GM12878 (cell line): ENCODE results near the gene CDK2. TPM values are rescaled to one million over a fixed set of nuclear protein-coding genes. Genes with fewer than 3 reads are reported as not detected.

Experiments
- ATAC-seq: fragments of 200-7000 bp; cut with Tn5 transposase; 3 replicates; pipeline ENCODE4 v1.9.1; 2020; ENCODE audit warnings: mild to moderate bottlenecking, moderate library complexity
- BruUV-seq: library from RNA; stranded (reverse); fragments of 400-500 nt; replicated peaks from 2 replicates; lab custom pipeline; 2021; lab: Mats Ljungman, UMichigan
- CTCF ChIA-PET: fragments of 300-600 bp; sonication (Branson Sonifier 250); formaldehyde crosslinking; extraction: SDS; loops from one replicate; lab custom pipeline; 2021; ENCODE audit warnings: inconsistent platforms; lab: Yijun Ruan, JAX
- POLR2A ChIA-PET: fragments of 350-600 bp; formaldehyde crosslinking; extraction: SDS; loops from one replicate; lab custom pipeline; 2021; ENCODE audit warnings: inconsistent platforms; lab: Charles Lee
- RAD21 ChIA-PET: fragments of 300-600 bp; sonication (Branson Sonifier 250); formaldehyde crosslinking; loops from one replicate; lab custom pipeline; 2023; ENCODE audit warnings: antibody characterized with exemption; ENCODE audit not compliant: unreplicated experiment; lab: Charles Lee
- SMC1A ChIA-PET: fragments of 300-600 bp; sonication (Branson Sonifier 250); formaldehyde crosslinking; loops from one replicate; lab custom pipeline; 2023; ENCODE audit not compliant: unreplicated experiment, uncharacterized antibody; lab: Charles Lee
- DNase-seq: peaks from one replicate; pipeline ENCODE4 v3.0.0-alpha.2; 2011; ENCODE audit warnings: low read depth, low spot score
- FAIRE-seq: peaks from 3 replicates; lab custom pipeline; 2011; peaks lifted over from hg19 to GRCh38; lab: Jason Lieb, UNC
- H2AFZ ChIP-seq: 2 replicates; pipeline ENCODE4 v1.6.0; 2011; ENCODE audit warnings: low read depth, low read length, control low read depth; ENCODE audit not compliant: control insufficient read depth
- H3K27ac ChIP-seq: 2 replicates; pipeline ENCODE4 v1.5.1; 2011; ENCODE audit warnings: control low read depth; ENCODE audit not compliant: control insufficient read depth, insufficient read depth
- H3K27me3 ChIP-seq, 2 experiments: replicated peaks in 1 of 2; 2 replicates each; pipeline versions ENCODE4 v1.6.0 to v1.6.1; 2011; ENCODE audit warnings: low read length in 1 of 2; ENCODE audit not compliant: control insufficient read depth in 2 of 2, insufficient read depth in 2 of 2
- H3K36me3 ChIP-seq, 2 experiments: 2 replicates each; pipeline ENCODE4 v1.5.1; 2011; ENCODE audit warnings: low read length in 1 of 2; ENCODE audit not compliant: control insufficient read depth in 2 of 2, insufficient read depth in 2 of 2
- H3K4me1 ChIP-seq: 2 replicates; pipeline ENCODE4 v1.6.1; 2011; ENCODE audit warnings: mild to moderate bottlenecking, low read length, moderate library complexity, mixed read lengths; ENCODE audit not compliant: control insufficient read depth, insufficient read depth
- H3K4me2 ChIP-seq: 2 replicates; pipeline ENCODE4 v1.6.0; 2011; ENCODE audit warnings: control low read depth; ENCODE audit not compliant: control insufficient read depth, insufficient read depth
- H3K4me3 ChIP-seq: fragments of 200-600 bp; sonication (generic); 2 replicates; pipeline ENCODE4 v1.5.1; 2016
- H3K79me2 ChIP-seq: 2 replicates; pipeline ENCODE4 v1.6.0; 2011; ENCODE audit warnings: low read length; ENCODE audit not compliant: control insufficient read depth, insufficient read depth
- H3K9ac ChIP-seq: 2 replicates; pipeline ENCODE4 v1.8.0; 2011; ENCODE audit warnings: low read length, control low read depth, mixed read lengths; ENCODE audit not compliant: control insufficient read depth, insufficient read depth
- H3K9me3 ChIP-seq: replicated peaks from 3 replicates; pipeline ENCODE4 v1.5.1; 2011; ENCODE audit warnings: mild to moderate bottlenecking, low read length; ENCODE audit not compliant: control insufficient read depth, insufficient read depth
- H4K20me1 ChIP-seq: 2 replicates; pipeline ENCODE4 v1.6.0; 2011; ENCODE audit not compliant: control insufficient read depth, insufficient read depth
- BACH1 ChIP-seq: fragments of 450-650 bp; IDR thresholded peaks from 2 replicates; pipeline ENCODE4 v1.6.1; 2017; ENCODE audit warnings: mild to moderate bottlenecking, borderline replicate concordance
- EP300 ChIP-seq, 2 experiments: fragments of 150-350 bp in 1 of 2; IDR thresholded peaks; 2 replicates each; pipeline ENCODE4 v1.6.1; 2011 to 2012; ENCODE audit warnings: low read depth in 2 of 2, low read length in 2 of 2, borderline replicate concordance in 1 of 2, improper control_type of control experiment in 1 of 2, inconsistent platforms in 1 of 2; ENCODE audit not compliant: control insufficient read depth in 1 of 2
- ETV6 ChIP-seq, 2 experiments: fragments of 450-650 bp in 1 of 2; IDR thresholded peaks in 1 of 2; conservative IDR thresholded peaks in 1 of 2; 2 replicates each; pipeline ENCODE4 v1.6.1; 2014; ENCODE audit warnings: antibody characterized with exemption in 1 of 2, borderline replicate concordance in 1 of 2, low read depth in 1 of 2, mild to moderate bottlenecking in 1 of 2, moderate library complexity in 1 of 2
- FOXK2 ChIP-seq: fragments of 450-650 bp; IDR thresholded peaks from 2 replicates; pipeline ENCODE4 v1.6.1; 2017; ENCODE audit warnings: mild to moderate bottlenecking, moderate library complexity
- HCFC1 ChIP-seq: fragments of 150-350 bp; IDR thresholded peaks from 2 replicates; pipeline ENCODE4 v1.6.1; 2014; ENCODE audit warnings: low read length
- IRF4 ChIP-seq: IDR thresholded peaks from 2 replicates; pipeline ENCODE4 v1.6.1; 2011; ENCODE audit warnings: low read depth, low read length
- STAT3 ChIP-seq: IDR thresholded peaks from 2 replicates; pipeline ENCODE4 v1.6.1; 2011; ENCODE audit warnings: low read depth, low read length, improper control_type of control experiment
- YY1 ChIP-seq: IDR thresholded peaks from 2 replicates; pipeline ENCODE4 v1.6.1; 2011; ENCODE audit warnings: low read depth, mild to moderate bottlenecking, low read length
- ZNF217 ChIP-seq: fragments of 450-650 bp; IDR thresholded peaks from 2 replicates; pipeline ENCODE4 v1.6.1; 2017; ENCODE audit warnings: antibody characterized with exemption, mild to moderate bottlenecking
- WGBS: methylation state at CpG from one replicate; pipeline ENCODE4 v1.1.6; 2016; ENCODE audit warnings: low lambda C conversion rate; ENCODE audit not compliant: insufficient replicate concordance, insufficient coverage; ENCODE audit errors: missing lambda C conversion rate; 5-methylcytosine and 5-hydroxymethylcytosine counted together
- in situ Hi-C: fragments of 300-500 bp; cut with MboI; formaldehyde crosslinking; loops from 9 replicates; pipeline ENCODE4 v1.14.3; 2018; ENCODE audit warnings: mixed read lengths
- intact Hi-C: fragments of 100-400 bp; cut with micrococcal nuclease; formaldehyde crosslinking; loops from one replicate; pipeline ENCODE4 v1.14.2; 2022; ENCODE audit not compliant: unreplicated experiment
- polyA plus RNA-seq, 11 experiments: library from polyadenylated mRNA; depleted of rRNA in 4 of 11; unstranded in 6 of 11; stranded (reverse) in 5 of 11; fragments of >200 nt; fragmentation: Nextera tagmentation in 4 of 11; fragmentation: Illumina TruSeq in 1 of 11; extraction: Ambion mirVana in 4 of 11; extraction: Trizol in 1 of 11; gene quantifications; 1 replicate in 1 of 11; 2 replicates in 10 of 11; pipeline versions ENCODE4 v1.2.1 to v1.2.3, GENCODE V29; 2011 to 2016; ENCODE audit warnings: inconsistent platforms in 2 of 11, missing spikeins in 2 of 11, low read depth in 1 of 11
- total RNA-seq, 4 experiments: library from RNA; depleted of rRNA in 3 of 4; stranded (reverse); fragments of >200 nt in 3 of 4; fragmentation: Illumina TruSeq in 1 of 4; extraction: Trizol in 1 of 4; gene quantifications; 2 replicates each; pipeline versions ENCODE4 v1.2.1 to v1.2.3, GENCODE V29; 2013 to 2021
- TF ChIP-seq, protein P1 (sequence below): fragments of 450-650 bp; formaldehyde crosslinking; IDR thresholded peaks from 2 replicates; pipeline ENCODE4 v1.4.0; 2022; ENCODE audit warnings: mild to moderate bottlenecking, moderate library complexity
- TF ChIP-seq, protein P2 (sequence below): fragments of 450-650 bp; IDR thresholded peaks from 2 replicates; pipeline ENCODE4 v1.6.1; 2018; ENCODE audit warnings: borderline replicate concordance, mild to moderate bottlenecking; ENCODE audit not compliant: partially characterized antibody

CDK2 gene
- total and polyA plus RNA-seq, 10 of the 15 experiments (the other 5 are each of a cell fraction or from before 2014, with no cell fraction given): 13.1 to 138 (median 82.2) TPM

DNA sequence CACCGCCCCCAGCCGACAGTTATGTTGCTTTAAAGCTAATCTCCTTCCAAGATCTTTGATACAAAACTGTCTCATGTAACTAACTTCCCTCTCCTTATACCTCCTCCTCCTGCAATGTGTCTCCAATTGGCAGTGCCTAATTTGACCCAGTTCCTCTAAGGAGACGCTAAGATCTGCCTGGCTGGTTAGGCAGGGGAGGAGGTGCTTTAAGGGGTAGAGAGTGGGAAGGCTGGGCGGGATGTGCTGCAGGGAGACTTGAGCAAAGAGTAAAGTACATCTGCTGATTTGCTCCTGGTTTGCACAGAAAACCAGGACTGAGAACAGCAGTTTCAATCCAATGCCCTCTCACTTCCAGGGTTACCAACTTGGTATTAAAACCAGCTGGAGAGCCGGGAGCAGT is 46.9 kb downstream of the CDK2 start:
- H3K4me2 ChIP-seq: no peak overlapping the region
- TF ChIP-seq EP300 (IDR thresholded peaks at IDR 0.05; ENCODE audit: borderline replicate concordance in 1 of 2, control insufficient read depth in 1 of 2, low read depth in 2 of 2, low read length in 2 of 2): no peak
- BruUV-seq: no TSS peak
- H3K79me2 ChIP-seq: no peaks in the 10 kb centered on the region
- CTCF ChIA-PET: interaction anchor here (0.7 to 1.9 kb wide), 2 partner anchors 18 to 73 kb away, joined by 3 to 7 read pairs; no protein-coding TSS in a partner anchor
- H4K20me1 ChIP-seq: no peaks in the 10 kb centered on the region
- H2AFZ ChIP-seq: no peak overlapping the region
- H3K4me3 ChIP-seq: no peak overlapping the region
- no peaks in the 10 kb centered on the region for H3K27me3 ChIP-seq
- FAIRE-seq (no peak), ATAC-seq (no peak), DNase-seq (no peak)
- H3K9ac ChIP-seq: no peak overlapping the region
- in situ Hi-C loops (no loop called here), intact Hi-C loops (no loop called here)
- SMC1A ChIA-PET: interaction anchor here (0.7 kb wide), 1 partner anchor 275 kb away, joined by 3 read pairs; no protein-coding TSS in a partner anchor
- 95% methylated on average over 5 of the region's 5 CpGs for WGBS
- no peaks in the 10 kb centered on the region for H3K36me3 ChIP-seq
- H3K4me1 ChIP-seq: no peaks in the 10 kb centered on the region
- RAD21 ChIA-PET: interaction anchor here (0.8 to 1.7 kb wide), 2 partner anchors 16 to 275 kb away, joined by 3 to 6 read pairs; no protein-coding TSS in a partner anchor
- POLR2A ChIA-PET: interaction anchor here (0.6 kb wide), 1 partner anchor 9 kb away, joined by 8 read pairs; no protein-coding TSS in a partner anchor
- H3K27ac ChIP-seq: no peak overlapping the region
- H3K9me3 ChIP-seq: no peaks in the 10 kb centered on the region

DNA sequence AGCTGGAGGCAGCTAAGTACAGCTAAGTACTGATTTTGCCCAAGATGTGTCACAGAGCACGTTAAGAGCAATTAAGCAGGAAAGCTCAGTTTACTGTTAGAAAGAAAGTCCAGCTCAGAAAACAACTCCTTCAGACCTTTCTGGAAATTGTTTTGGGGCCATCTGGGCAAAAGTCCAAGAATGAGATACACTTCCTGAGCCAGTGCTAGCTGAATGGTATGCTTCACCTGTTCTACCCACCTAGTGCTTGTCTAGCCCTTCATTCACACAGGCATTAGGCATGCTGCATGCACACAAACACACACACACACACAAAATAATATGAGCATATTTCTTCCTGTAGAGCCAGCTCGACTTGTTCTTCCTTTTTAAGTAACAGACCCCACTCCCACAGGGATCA is 47.6 kb downstream of the CDK2 start:
- SMC1A ChIA-PET: interaction anchor here (0.5 to 0.7 kb wide), 2 partner anchors 16 to 276 kb away, joined by 3 read pairs; no protein-coding TSS in a partner anchor
- H3K4me2 ChIP-seq: no peak overlapping the region
- no peaks in the 10 kb centered on the region for H3K79me2 ChIP-seq
- no peak for FAIRE-seq
- no peaks in the 10 kb centered on the region for H4K20me1 ChIP-seq
- H3K27ac ChIP-seq: no peak overlapping the region
- RAD21 ChIA-PET: interaction anchor here (1.7 kb wide), 1 partner anchor 276 kb away, joined by 6 read pairs; no protein-coding TSS in a partner anchor
- H3K9me3 ChIP-seq: no peaks in the 10 kb centered on the region
- no peaks in the 10 kb centered on the region for H3K4me1 ChIP-seq
- H3K9ac ChIP-seq: no peak overlapping the region
- POLR2A ChIA-PET: interaction anchor here (0.6 to 0.7 kb wide), 2 partner anchors 429 to 884 kb away, joined by 3 to 4 read pairs; no protein-coding TSS in a partner anchor
- H3K27me3 ChIP-seq: no peaks in the 10 kb centered on the region
- H2AFZ ChIP-seq: no peak overlapping the region
- DNase-seq: no peak
- WGBS: 4% methylated on average over 2 of the region's 2 CpGs
- no peaks in the 10 kb centered on the region for H3K36me3 ChIP-seq
- H3K4me3 ChIP-seq: no peak overlapping the region
- in situ Hi-C loops: no loop called here
- no peak for ATAC-seq
- CTCF ChIA-PET: interaction anchor here (0.9 to 1.9 kb wide), 2 partner anchors 18 to 23 kb away, joined by 3 to 7 read pairs; no protein-coding TSS in a partner anchor
- intact Hi-C loops: no loop called here
- BruUV-seq: no TSS peak
- TF ChIP-seq BACH1 (no peak), IRF4 (no peak), HCFC1 (no peak), ETV6 (conservative IDR thresholded peaks at IDR 0.05 in 1 of 2, IDR thresholded peaks at IDR 0.05 in 1 of 2; ENCODE audit: borderline replicate concordance in 1 of 2, low read depth in 1 of 2) (no peak), YY1 (no peak), STAT3 (no peak), FOXK2 (no peak), ZNF217 (no peak)
- TF ChIP-seq, protein P1, sequence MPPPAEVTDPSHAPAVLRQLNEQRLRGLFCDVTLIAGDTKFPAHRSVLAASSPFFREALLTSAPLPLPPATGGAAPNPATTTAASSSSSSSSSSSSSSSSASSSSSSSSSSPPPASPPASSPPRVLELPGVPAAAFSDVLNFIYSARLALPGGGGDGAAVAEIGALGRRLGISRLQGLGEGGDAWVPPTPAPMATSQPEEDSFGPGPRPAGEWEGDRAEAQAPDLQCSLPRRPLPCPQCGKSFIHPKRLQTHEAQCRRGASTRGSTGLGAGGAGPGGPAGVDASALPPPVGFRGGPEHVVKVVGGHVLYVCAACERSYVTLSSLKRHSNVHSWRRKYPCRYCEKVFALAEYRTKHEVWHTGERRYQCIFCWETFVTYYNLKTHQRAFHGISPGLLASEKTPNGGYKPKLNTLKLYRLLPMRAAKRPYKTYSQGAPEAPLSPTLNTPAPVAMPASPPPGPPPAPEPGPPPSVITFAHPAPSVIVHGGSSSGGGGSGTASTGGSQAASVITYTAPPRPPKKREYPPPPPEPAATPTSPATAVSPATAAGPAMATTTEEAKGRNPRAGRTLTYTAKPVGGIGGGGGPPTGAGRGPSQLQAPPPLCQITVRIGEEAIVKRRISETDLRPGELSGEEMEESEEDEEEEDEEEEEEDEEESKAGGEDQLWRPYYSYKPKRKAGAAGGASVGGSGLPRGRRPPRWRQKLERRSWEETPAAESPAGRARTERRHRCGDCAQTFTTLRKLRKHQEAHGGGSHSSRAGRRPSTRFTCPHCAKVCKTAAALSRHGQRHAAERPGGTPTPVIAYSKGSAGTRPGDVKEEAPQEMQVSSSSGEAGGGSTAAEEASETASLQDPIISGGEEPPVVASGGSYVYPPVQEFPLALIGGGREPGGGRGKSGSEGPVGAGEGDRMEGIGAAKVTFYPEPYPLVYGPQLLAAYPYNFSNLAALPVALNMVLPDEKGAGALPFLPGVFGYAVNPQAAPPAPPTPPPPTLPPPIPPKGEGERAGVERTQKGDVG (CRISPR knock-in tag): no peak
- TF ChIP-seq, protein P2, sequence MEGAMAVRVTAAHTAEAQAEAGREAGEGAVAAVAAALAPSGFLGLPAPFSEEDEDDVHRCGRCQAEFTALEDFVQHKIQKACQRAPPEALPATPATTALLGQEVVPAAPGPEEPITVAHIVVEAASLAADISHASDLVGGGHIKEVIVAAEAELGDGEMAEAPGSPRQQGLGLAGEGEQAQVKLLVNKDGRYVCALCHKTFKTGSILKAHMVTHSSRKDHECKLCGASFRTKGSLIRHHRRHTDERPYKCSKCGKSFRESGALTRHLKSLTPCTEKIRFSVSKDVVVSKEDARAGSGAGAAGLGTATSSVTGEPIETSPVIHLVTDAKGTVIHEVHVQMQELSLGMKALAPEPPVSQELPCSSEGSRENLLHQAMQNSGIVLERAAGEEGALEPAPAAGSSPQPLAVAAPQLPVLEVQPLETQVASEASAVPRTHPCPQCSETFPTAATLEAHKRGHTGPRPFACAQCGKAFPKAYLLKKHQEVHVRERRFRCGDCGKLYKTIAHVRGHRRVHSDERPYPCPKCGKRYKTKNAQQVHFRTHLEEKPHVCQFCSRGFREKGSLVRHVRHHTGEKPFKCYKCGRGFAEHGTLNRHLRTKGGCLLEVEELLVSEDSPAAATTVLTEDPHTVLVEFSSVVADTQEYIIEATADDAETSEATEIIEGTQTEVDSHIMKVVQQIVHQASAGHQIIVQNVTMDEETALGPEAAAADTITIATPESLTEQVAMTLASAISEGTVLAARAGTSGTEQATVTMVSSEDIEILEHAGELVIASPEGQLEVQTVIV: no peak
